CD4-positive, alpha-beta T cell treated with Interleukin-10 for 1 hour (primary cell): Measurements from ENCODE around the gene VCAN.
"Not testable (repeated sequence)": the region's sequence is repeated elsewhere in the genome, so short reads cannot be mapped to it uniquely, and the experiment has no call there.

ENCODE experiments used
- DNase-seq: peaks from one replicate; pipeline ENCODE4 v3.0.0-alpha.2; 2020

Gene VCAN

GRCh38 chr5:83471405-83472212 lies at the start of gene VCAN:
Gene VCAN, plus strand, starts transcription at chr5:83471744. Its CDS starts 11,775 bp downstream, at chr5:83483519.
- DNase-seq, result no peak

- no peak for DNase-seq
These were observed 49.3 kb upstream of the VCAN start for GRCh38 chr5:83422284-83422683.

DNA sequence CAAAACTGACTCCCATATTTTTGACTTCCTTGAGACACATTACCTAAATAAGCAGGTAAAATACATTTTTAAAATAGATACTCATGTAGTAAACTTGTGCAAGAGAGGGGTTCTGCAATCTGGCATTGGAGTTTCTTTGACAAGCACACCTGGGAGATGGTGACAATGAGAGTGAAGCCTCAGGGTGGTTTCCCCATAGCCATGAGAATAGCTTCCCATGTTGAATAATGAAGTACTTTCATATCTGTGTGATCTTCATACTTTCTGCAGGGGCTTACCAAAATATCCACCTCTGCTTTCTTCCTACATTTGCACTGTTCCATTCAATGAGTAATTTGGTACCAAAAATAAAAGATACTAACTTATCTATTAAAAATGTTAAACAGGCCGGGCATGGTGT lies 44.7 kb upstream of the VCAN start:
- DNase-seq, result no peak

DNA sequence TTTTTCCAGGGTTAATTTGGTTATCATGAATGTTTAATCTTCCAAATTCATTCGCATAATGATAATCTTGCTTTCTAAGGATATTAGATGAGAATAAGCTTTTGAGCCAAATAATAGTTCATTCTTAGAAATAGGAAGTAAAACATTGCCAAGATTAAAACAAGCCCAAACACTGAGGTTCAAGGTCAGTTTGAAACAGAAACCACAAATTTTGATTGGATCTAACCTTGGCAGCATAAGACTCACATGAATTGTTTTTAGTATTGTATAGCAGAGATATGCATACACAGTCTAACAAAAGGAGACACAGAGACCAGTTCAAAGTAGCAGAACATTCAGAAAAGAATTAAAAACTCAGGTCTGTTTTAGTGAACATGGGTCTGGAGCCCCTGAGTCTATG lies 43.4 kb upstream of the VCAN start:
- DNase-seq, result no peak

DNA sequence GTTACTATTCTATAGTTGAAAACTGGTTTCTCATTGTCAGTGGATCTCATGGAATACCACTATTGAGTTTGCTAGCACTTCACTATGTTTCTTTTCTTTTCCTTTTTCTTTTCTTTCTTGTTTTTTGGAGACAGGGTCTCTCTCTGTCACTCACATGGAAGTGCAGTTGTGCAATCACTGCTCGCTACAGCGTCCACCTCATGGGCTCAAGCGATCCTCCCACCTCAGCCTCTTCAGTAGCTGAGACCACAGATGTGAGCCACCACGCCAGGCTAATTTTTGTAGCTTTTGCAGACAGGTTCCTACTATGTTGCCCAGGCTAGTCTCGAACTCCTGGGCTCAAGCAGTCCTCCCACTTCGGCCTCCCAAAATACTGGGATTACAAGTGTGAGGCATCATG lies 42.7 kb upstream of the VCAN start:
- no peak for DNase-seq

- DNase-seq, result peak; percentile 59
These were observed 41.2 kb upstream of the VCAN start for GRCh38 chr5:83430130-83431010.

- DNase-seq, result no peak
These were observed 37.7 kb upstream of the VCAN start for GRCh38 chr5:83433891-83434290.

DNA sequence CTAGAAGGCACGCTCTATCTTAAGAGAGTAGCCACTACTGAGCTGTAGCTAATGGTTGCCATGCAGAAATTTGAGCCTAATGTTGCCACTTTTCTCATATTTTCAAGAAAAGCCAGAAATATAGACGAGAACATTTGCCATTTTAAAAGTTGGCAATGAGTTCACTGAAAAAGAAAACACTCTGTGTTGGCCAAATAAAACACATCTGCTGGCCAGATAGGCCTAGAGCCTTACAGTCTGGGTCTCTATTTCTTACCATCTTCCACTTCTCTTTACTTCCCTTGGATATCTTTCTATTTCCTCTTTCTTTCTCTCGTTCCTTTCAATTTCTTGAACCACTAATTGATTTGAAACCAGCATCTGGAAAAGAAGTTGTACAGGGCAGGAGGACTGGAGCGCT lies 36.6 kb upstream of the VCAN start:
- no peak for DNase-seq

- no peak for DNase-seq
These were observed 35.3 kb upstream of the VCAN start for GRCh38 chr5:83436276-83436675.

GRCh38 chr5:83437697-83438096 lies 33.8 kb upstream of the VCAN start:
- not testable (repeated sequence) for DNase-seq

DNA sequence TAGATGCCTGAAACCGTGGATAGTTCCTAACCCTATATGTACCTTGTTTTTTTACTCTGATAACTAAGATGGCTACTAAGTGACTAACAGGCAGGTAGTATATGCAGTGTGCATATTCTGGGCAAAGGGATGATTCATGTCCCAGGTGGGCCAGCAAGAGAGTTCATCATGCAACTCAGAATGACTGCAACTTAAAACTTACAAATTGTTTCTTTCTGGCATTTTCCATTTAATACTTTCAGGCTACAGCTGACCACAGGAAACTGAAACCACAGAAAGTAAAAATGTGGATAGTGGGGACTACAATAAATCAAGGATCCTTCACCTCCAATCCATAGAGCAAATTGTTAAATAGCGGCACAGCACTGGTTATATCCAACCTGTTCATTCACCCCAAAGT lies 30.7 kb upstream of the VCAN start:
- no peak for DNase-seq

DNA sequence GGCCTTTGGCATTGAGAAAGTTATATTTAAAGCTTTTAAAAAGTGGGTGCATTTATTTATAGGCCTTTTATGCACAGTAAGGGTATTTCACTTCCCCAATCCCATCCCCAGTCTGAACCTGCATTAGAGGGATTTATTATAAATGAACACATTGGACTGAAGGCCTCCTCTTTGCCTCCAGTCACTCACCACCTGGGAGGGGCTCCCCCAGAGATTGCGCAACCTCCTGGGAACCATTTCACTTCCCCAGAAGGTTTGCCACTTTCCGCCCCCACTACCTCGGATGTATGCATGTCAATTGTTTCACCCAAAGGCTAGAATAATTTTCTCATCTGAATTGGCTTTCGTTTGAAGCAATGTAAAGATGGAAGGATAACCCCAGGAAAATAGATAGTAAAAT lies 29.8 kb upstream of the VCAN start:
- no peak for DNase-seq

- DNase-seq, result no peak
These were observed 28.0 kb upstream of the VCAN start for GRCh38 chr5:83443534-83443933.

DNA sequence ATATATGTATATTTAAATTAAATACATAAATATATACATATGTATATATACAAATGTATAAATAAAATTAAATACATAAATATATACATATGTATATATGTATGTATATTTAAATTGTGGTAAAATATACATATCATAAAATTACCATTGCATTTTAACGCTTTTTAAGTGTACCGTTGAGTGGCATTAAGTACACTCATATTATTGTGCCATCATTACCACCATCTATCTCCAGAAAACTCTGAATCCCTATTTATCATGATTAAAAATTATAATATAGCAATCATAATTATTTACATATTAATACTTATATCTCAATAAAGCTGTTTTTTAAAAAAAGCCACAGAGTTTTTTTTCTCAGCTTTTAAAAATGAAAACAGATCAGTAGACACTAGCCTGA lies 27.1 kb upstream of the VCAN start:
- DNase-seq, result no peak

DNA sequence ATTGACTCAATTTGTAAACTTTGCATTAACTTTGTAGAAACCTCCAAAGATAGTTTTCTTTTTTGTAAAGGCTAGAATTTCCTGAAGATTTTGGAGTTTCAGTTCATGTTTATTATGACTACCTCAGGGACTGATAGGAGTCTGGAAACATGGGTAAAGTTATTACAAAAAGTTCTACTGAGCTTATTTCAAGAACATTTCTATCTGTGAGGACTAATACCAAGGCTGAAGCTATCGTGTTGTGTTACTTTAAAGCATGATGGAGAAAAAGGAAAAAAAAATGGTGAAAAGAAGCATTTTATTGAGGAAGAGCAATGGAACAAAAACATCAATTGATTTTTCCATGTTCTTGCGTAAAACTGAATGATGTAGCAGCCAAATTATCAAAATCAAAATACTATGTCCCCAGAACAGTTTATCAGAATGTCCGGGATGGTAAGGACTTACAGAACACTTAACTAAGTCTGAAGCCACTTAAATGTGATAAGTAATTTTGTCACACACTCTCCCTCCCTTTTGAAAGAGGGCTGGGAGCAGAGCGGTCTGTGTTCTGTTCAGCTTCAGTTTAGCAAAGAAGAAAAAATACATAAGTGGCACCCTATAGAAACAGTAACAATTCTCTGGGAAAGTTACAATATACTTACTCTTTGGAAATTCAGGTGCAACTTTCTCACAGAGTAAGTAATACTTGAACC lies 25.1 kb upstream of the VCAN start:
- DNase-seq, result no peak

- no peak for DNase-seq
These were observed 24.0 kb upstream of the VCAN start for GRCh38 chr5:83447533-83447932.

- no peak for DNase-seq
These were observed 21.2 kb upstream of the VCAN start for GRCh38 chr5:83450183-83450966.

- DNase-seq, result no peak
These were observed 20.6 kb upstream of the VCAN start for GRCh38 chr5:83450967-83451248.

- no peak for DNase-seq
These were observed 19.6 kb upstream of the VCAN start for GRCh38 chr5:83451955-83452354.

DNA sequence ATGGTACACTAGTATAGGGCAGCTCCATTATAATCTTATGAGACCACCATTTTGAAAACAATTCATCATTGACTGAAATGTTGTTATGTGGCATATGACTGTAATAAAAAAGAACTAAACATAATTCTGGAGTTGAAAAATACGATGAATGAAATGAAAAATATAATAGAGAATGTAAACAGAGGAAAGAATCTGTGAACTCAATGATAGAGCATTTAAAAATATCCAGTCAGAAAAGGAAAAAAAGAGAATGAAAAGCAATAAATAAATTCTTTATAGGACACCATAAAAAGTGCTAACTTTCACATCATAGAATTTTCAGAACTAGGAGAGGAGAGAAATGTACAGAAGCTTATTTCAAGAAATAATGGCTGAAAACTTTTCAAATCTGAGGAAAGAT lies 17.6 kb upstream of the VCAN start:
- DNase-seq, result no peak

DNA sequence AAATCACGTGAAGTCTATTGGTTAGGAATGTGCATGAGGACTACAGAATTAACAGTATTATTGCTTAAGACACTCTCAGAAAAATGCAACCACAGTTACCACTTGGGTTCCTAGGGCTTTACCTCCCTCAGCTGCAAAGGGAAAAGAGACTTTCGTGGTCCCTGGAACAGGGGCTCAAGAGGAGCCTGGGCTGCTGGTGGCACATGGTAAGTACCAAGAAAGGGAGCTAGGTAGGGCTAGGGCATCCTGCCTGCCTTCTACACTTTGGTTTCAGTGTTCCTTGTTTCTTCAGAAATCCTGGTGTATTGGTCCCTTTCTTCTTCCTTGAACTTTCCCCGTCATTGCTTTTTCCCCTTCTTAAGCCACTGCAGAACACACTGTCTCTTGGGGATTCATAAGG lies 7.3 kb upstream of the VCAN start:
- no peak for DNase-seq

GRCh38 chr5:83467371-83468035 lies 4.0 kb upstream of the VCAN start:
- no peak for DNase-seq
